HK-2 (cell line): ENCODE measurements around the gene HECTD4.
"Not testable (repeated sequence)": the region's sequence is repeated elsewhere in the genome, so short reads cannot be mapped to it uniquely, and the experiment has no call there.

Source experiments
- DNase-seq: peaks from one replicate; pipeline ENCODE4 v3.0.0-alpha.2; 2018; ENCODE audit not compliant: unreplicated experiment

The HECTD4 gene

GRCh38 chr12:112381883-112382796 is at the start of gene HECTD4:
TSS of gene HECTD4 (minus strand) at chr12:112382431. CDS start at chr12:112382128, 303 bp downstream.
- peak; percentile 90 for DNase-seq

- DNase-seq: no peak
Measured at GRCh38 chr12:112431965-112432364, 49.7 kb upstream of the HECTD4 start.

GRCh38 chr12:112430929-112431328 is 48.7 kb upstream of the HECTD4 start:
- no peak for DNase-seq

- DNase-seq: no peak
Measured at GRCh38 chr12:112427760-112428159, 45.5 kb upstream of the HECTD4 start.

- no peak for DNase-seq
Measured at GRCh38 chr12:112425582-112426382, 43.6 kb upstream of the HECTD4 start.

GRCh38 chr12:112424126-112424525 is 41.9 kb upstream of the HECTD4 start:
- DNase-seq: no peak

- no peak for DNase-seq
Measured at GRCh38 chr12:112422531-112422930, 40.3 kb upstream of the HECTD4 start.

GRCh38 chr12:112421363-112421762 is 39.1 kb upstream of the HECTD4 start:
- no peak for DNase-seq

GRCh38 chr12:112420740-112421139 is 38.5 kb upstream of the HECTD4 start:
- DNase-seq: no peak

GRCh38 chr12:112419297-112420133 is 37.3 kb upstream of the HECTD4 start:
- DNase-seq: peak; percentile 81

GRCh38 chr12:112418608-112419296 is 36.5 kb upstream of the HECTD4 start, which contains the start of gene PTPN11:
TSS of gene PTPN11 (plus strand) at chr12:112418947. CDS start at chr12:112419112, 165 bp downstream.
- DNase-seq: peak; percentile 92

- no peak for DNase-seq
Measured at GRCh38 chr12:112418273-112418607, 36.0 kb upstream of the HECTD4 start.

GRCh38 chr12:112415457-112415856 is 33.2 kb upstream of the HECTD4 start:
- DNase-seq: not testable (repeated sequence)

GRCh38 chr12:112413855-112414625 is 31.8 kb upstream of the HECTD4 start:
- DNase-seq: no peak

- no peak for DNase-seq
Measured at GRCh38 chr12:112409906-112410244, 27.6 kb upstream of the HECTD4 start.

GRCh38 chr12:112409064-112409905 is 27.1 kb upstream of the HECTD4 start, which contains the start of gene RPL6:
TSS of gene RPL6 (minus strand) at chr12:112409605. CDS start at chr12:112408656, 949 bp downstream.
- DNase-seq: peak; percentile 78

GRCh38 chr12:112408621-112409020 is 26.4 kb upstream of the HECTD4 start:
- DNase-seq: no peak

GRCh38 chr12:112407683-112408082 is 25.5 kb upstream of the HECTD4 start:
- not testable (repeated sequence) for DNase-seq
